Osteocyte (in vitro differentiated cells): ENCODE measurements around the gene SPHK2. TPM values are rescaled to one million over a fixed set of nuclear protein-coding genes. Genes with fewer than 3 reads are reported as not detected.

Experiments
- DNase-seq: peaks from one replicate; pipeline ENCODE4 v3.0.0; 2021; ENCODE audit warnings: mixed read lengths; ENCODE audit not compliant: unreplicated experiment; ENCODE audit errors: extremely low spot score
- H3K27ac Mint-ChIP-seq: one replicate; pipeline ENCODE4 v1.8.0; 2021; ENCODE audit warnings: mild to moderate bottlenecking, mixed read lengths; ENCODE audit not compliant: unreplicated experiment
- H3K27me3 Mint-ChIP-seq: one replicate; pipeline ENCODE4 v1.8.0; 2021; ENCODE audit warnings: mixed read lengths; ENCODE audit not compliant: unreplicated experiment
- H3K36me3 Mint-ChIP-seq: one replicate; pipeline ENCODE4 v1.8.0; 2021; ENCODE audit warnings: mixed read lengths; ENCODE audit not compliant: unreplicated experiment
- H3K4me1 Mint-ChIP-seq: one replicate; pipeline ENCODE4 v1.8.0; 2021; ENCODE audit warnings: mixed read lengths; ENCODE audit not compliant: unreplicated experiment
- H3K4me3 Mint-ChIP-seq: one replicate; pipeline ENCODE4 v1.8.0; 2021; ENCODE audit warnings: mild to moderate bottlenecking, moderate library complexity, mixed read lengths; ENCODE audit not compliant: unreplicated experiment
- H3K9me3 Mint-ChIP-seq: one replicate; pipeline ENCODE4 v1.8.0; 2021; ENCODE audit warnings: mixed read lengths; ENCODE audit not compliant: unreplicated experiment
- total RNA-seq: library from RNA; stranded (reverse); gene quantifications from 2 replicates; pipeline ENCODE4 v1.2.1, GENCODE V29; 2021
- TF ChIP-seq, protein P1 (sequence below): fragments of 200-600 bp; sonication (generic); IDR thresholded peaks from 2 replicates; pipeline ENCODE4 v1.5.0; 2021; ENCODE audit warnings: antibody characterized with exemption, mild to moderate bottlenecking, moderate library complexity

The SPHK2 gene
- total RNA-seq, 1 donor from 2014 or later: 34.7 TPM

DNA sequence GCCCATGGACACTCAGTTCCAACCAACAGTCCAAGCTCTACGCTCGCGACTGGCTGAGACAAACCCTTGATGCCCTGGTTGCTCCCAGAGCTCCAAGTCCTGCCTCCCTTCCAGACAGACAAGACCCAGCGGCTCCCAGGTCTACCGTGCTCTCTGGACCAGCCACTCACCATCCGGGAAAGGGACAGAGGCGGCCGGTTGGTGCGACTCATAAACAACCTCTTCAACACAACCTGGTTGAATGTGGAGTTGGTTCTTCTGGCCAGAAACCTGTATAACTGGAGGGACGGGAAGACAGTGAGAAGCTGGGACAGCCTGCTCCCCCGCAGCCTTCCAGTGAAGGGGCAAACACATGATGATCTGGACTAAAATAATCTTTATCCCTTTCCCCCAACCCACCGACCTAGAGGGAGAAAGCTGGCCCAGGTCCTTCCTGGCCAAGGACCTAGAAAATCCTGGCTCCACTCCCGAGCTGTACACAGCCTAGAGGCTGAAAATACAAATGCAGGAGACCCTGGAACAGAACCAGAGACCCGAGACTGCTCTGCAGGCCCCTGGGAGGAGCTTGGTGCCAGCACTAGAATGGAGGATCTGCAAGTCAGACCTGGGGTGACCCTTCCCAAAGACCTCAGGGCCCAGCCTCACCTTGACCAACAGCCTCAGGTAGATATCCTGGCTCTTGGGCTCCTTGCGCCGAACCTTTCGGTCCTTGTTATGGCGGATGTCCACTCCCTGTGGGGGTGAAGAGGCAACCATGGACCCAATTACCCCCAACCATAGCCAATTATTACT, 2.0 kb upstream of the SPHK2 start:
- H3K27ac Mint-ChIP-seq: peak overlapping the region; percentile 97
- peak overlapping the region; percentile 96 for H3K4me3 Mint-ChIP-seq
- H3K27me3 Mint-ChIP-seq: no peaks in the 10 kb centered on the region
- H3K9me3 Mint-ChIP-seq: no peaks in the 10 kb centered on the region
- H3K4me1 Mint-ChIP-seq: peaks cover 39% of the 10 kb centered on the region
- no peak for DNase-seq
- TF ChIP-seq, protein P1, sequence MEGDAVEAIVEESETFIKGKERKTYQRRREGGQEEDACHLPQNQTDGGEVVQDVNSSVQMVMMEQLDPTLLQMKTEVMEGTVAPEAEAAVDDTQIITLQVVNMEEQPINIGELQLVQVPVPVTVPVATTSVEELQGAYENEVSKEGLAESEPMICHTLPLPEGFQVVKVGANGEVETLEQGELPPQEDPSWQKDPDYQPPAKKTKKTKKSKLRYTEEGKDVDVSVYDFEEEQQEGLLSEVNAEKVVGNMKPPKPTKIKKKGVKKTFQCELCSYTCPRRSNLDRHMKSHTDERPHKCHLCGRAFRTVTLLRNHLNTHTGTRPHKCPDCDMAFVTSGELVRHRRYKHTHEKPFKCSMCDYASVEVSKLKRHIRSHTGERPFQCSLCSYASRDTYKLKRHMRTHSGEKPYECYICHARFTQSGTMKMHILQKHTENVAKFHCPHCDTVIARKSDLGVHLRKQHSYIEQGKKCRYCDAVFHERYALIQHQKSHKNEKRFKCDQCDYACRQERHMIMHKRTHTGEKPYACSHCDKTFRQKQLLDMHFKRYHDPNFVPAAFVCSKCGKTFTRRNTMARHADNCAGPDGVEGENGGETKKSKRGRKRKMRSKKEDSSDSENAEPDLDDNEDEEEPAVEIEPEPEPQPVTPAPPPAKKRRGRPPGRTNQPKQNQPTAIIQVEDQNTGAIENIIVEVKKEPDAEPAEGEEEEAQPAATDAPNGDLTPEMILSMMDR: no peak
- peaks cover 20% of the 10 kb centered on the region for H3K36me3 Mint-ChIP-seq

DNA sequence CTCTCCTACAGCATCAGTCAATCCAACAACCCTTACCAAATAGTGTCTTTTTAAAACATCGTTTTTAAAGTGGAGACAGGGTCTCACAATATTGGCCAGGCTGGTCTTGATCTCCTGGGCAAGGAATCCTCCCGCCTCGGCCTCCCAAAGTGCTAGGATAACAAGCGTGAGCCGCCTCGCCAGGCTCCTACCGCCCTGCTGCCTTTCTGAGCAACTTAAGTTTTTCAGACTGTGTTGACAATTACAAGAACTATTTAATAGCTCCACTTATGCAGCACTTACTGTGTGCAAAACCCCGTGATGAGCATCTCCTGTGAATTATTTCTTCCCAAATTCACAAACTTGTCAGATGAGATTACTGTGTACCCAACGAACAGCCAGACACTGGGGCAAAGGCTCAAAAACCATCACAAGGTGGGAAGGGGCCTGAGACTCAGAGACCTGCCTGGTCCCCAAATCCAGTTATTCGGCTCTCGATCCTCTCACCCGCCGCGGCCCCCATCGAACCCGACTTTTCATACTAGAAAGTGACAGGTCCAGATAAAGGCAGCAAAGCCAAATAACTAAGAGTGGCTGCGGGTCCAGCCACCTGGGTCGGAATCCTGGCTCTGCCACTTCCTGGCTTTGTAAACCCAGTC, 909 bp upstream of the SPHK2 start:
- DNase-seq: no peak
- TF ChIP-seq, protein P1: no peak
- H3K36me3 Mint-ChIP-seq: peaks cover 22% of the 10 kb centered on the region
- no peaks in the 10 kb centered on the region for H3K27me3 Mint-ChIP-seq
- H3K27ac Mint-ChIP-seq: peak overlapping the region; percentile 97
- peaks cover 43% of the 10 kb centered on the region for H3K4me1 Mint-ChIP-seq
- H3K9me3 Mint-ChIP-seq: no peaks in the 10 kb centered on the region
- H3K4me3 Mint-ChIP-seq: peak overlapping the region; percentile 96

DNA sequence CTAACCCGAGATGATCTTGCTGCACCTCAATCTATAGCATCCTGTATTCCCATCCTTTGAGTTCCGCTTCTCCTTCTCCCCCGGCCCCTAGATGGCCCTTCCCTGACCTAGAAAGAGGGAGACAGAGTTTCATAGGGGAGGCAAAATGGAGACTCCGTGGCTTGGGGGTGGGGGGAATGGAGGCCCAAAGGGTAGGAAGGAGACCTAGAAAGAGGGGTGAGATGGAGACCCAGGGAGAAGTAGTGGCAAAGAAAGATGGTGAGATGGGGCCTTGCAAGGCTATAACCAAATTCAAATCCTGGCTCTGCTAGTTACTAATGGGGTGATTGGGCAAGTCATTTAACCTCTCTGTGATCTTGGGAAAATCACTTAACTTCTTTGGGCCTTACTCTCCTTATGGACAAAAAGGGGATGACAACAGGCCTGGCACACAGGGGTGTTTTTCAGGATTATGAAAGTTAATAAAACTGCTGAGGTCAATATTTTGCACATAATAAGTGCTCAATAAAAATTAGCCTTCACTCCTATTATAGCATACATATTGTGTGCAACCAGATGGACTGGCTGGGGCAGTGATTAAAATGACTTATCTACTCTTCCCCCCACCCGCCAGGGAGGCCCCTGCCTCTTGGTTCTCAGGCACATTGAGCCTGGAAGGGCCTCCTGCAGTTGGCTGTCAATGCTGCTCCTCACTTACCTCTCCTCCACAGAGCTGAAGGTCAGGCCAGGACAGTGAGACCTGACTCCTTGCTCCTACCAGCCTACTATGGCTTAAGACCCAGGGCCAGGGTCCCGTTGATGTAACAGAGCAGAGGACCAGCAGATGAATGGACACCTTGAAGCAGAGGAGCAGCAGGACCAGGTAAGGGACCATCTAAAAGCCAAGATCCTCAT, 633 bp downstream of the SPHK2 start:
- Mint-ChIP-seq H3K27me3 (no peaks in the 10 kb centered on the region), H3K36me3 (peaks cover 24% of the 10 kb centered on the region), H3K4me1 (peaks cover 57% of the 10 kb centered on the region), H3K27ac (peak overlapping the region; percentile 97), H3K4me3 (peak overlapping the region; percentile 96), H3K9me3 (no peaks in the 10 kb centered on the region)
- DNase-seq: no peak
- TF ChIP-seq, protein P1: no peak

DNA sequence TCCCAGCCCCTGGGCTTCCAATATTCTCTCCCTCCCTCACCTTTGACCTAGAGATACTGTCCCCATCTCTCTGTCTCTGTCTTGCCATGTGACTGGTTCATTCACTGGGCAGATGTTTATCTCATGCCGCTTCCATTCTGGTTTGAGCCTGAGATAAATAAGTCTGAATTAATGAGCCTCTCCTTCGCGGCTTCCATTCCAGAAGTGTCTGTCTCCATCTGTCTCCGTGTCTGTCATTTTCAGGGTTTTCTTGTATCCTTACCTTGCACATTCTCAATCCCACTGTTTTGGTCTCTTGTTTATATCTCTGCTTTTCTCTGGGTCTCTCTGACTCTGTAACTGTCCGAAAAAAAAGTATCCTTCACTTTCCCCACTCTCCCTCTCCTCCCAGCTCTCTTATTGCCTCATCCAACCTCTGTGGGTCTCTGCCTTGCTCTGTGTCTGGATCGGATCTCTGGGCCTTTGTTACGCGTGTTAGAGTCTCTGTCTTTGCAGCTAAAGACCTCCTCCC, 4.3 kb downstream of the SPHK2 start:
- Mint-ChIP-seq H3K36me3 (peaks cover 12% of the 10 kb centered on the region), H3K9me3 (no peaks in the 10 kb centered on the region), H3K27ac (peak overlapping the region; percentile 96), H3K4me3 (peak overlapping the region; percentile 81), H3K4me1 (peaks cover 43% of the 10 kb centered on the region), H3K27me3 (no peaks in the 10 kb centered on the region)
- no peak for DNase-seq
- TF ChIP-seq, protein P1: no peak
